H1 (cell line): ENCODE data around the gene WDR5. TPM values are rescaled to one million over a fixed set of nuclear protein-coding genes. Genes with fewer than 3 reads are reported as not detected.

Source experiments
- CBX8 ChIP-seq: fragments of 300-800, 300-1000 bp; sonication (generic); IDR thresholded peaks from 2 replicates; pipeline ENCODE4 v1.7.1; 2016; ENCODE audit warnings: low read depth, low read length, borderline replicate concordance
- E2F6 ChIP-seq: IDR thresholded peaks from 2 replicates; pipeline ENCODE4 v1.6.1; 2012; ENCODE audit warnings: inconsistent platforms
- KDM5A ChIP-seq: fragments of 200-600 bp; IDR thresholded peaks from 2 replicates; pipeline ENCODE4 v1.7.1; 2012; ENCODE audit warnings: mild to moderate bottlenecking, low read length, inconsistent platforms, mixed read lengths
- SIX5 ChIP-seq: IDR thresholded peaks from 2 replicates; pipeline ENCODE4 v1.6.1; 2011; ENCODE audit warnings: mild to moderate bottlenecking, low read depth, low read length
- polyA plus RNA-seq, 7 experiments: library from polyadenylated mRNA; depleted of rRNA in 3 of 7; stranded (reverse) in 5 of 7; unstranded in 2 of 7; fragments of >200 nt in 5 of 7; fragments of 200-250 nt in 2 of 7; gene quantifications; 1 replicate in 5 of 7; 2 replicates in 1 of 7; 4 replicates in 1 of 7; pipeline versions ENCODE4 v1.2.1 to v1.2.3, GENCODE V29; 2011 to 2013; ENCODE audit warnings: missing spikeins in 2 of 7, mixed read lengths in 2 of 7
- total RNA-seq: library from RNA; stranded (reverse); fragmentation: NEBNext Ultra II Directional; extraction: Animal tissue kit (Norgen Biotek cat#: 25700); gene quantifications from 2 replicates; pipeline ENCODE4 v1.2.1, GENCODE V29; 2021

The WDR5 gene
- total and polyA plus RNA-seq, 2 of the 8 experiments (the other 6 are each of a cell fraction or from before 2014, with no cell fraction given), result 38.4 to 68.1 TPM

- TF ChIP-seq CBX8, result no peak
- no peak for TF ChIP-seq E2F6
- TF ChIP-seq SIX5, result no peak
- TF ChIP-seq KDM5A, result no peak
These were observed 54.6 kb downstream of the WDR5 start (continued) for GRCh38 chr9:134190232-134191121.
